Tibial artery (tissue), 4 donors: ENCODE data around the gene SMAD7.

Source experiments
- DNase-seq, 2 donors: peaks; one replicate each; pipeline ENCODE4 v3.0.0-alpha.2; 2019
- H3K27ac ChIP-seq, 2 donors: fragments of 200-600 bp; sonication (generic) in 1 of 2; 1 replicate in 1 of 2; 2 replicates in 1 of 2; pipeline ENCODE4 v1.5.1; 2018 to 2019; ENCODE audit warnings: mild to moderate bottlenecking in 1 of 2
- H3K27me3 ChIP-seq, 2 donors: fragments of 200-600 bp; sonication (generic) in 1 of 2; one replicate each; pipeline versions ENCODE4 v1.5.1 to v1.6.0; 2016 to 2019
- H3K36me3 ChIP-seq, 3 donors: fragments of 200-600 bp; sonication (generic) in 2 of 3; one replicate each; pipeline ENCODE4 v1.5.1; 2016 to 2019; ENCODE audit warnings: mild to moderate bottlenecking in 2 of 3
- H3K4me1 ChIP-seq, 4 donors: fragments of 200-600 bp; sonication (generic) in 2 of 4; 1 replicate in 3 of 4; 2 replicates in 1 of 4; pipeline ENCODE4 v1.5.1; 2016 to 2019
- H3K4me3 ChIP-seq, 2 donors: fragments of 200-600 bp; sonication (generic) in 1 of 2; 1 replicate in 1 of 2; 2 replicates in 1 of 2; pipeline ENCODE4 v1.5.1; 2018 to 2019; ENCODE audit warnings: mild to moderate bottlenecking in 2 of 2
- H3K9me3 ChIP-seq, 3 donors: fragments of 200-600 bp; sonication (generic) in 1 of 3; one replicate each; pipeline ENCODE4 v1.5.1; 2016 to 2019
- CTCF ChIP-seq, 2 experiments: fragments of 200-600 bp in 1 of 2; fragments of 450-650 bp in 1 of 2; IDR thresholded peaks; one replicate each; pipeline ENCODE4 v1.5.1; 2017 to 2019; ENCODE audit warnings: antibody characterized with exemption in 2 of 2, mild to moderate bottlenecking in 1 of 2, moderate library complexity in 1 of 2
- intact Hi-C: fragments of 100-400 bp; cut with DNase I; formaldehyde crosslinking; loops from one replicate; pipeline ENCODE4 v1.15.0; 2023; ENCODE audit warnings: low total_unique reads

Gene SMAD7

GRCh38 chr18:48950536-48951447 lies at the start of gene SMAD7:
Gene SMAD7 (minus strand): TSS chr18:48950965. CDS start chr18:48950424, 541 bp downstream.
- no peaks in the 10 kb centered on the region for H3K27me3 ChIP-seq
- no peak for TF ChIP-seq CTCF (IDR thresholded peaks at IDR 0.05)
- intact Hi-C loops: loop anchor here (5.0 kb wide), 2 partner anchors 168 to 537 kb away; partner anchors contain the start of gene C18orf32
- peak in 1 of 2 donors; percentile 53 for DNase-seq
- peaks cover 0 to 17% (median 9%) of the 10 kb centered on the region in 3 donors for H3K36me3 ChIP-seq
- peak within 1 kb of the TSS; percentile 88 to 99 for H3K27ac ChIP-seq
- peak within 1 kb of the TSS; percentile 58 to 98 for H3K4me3 ChIP-seq
- no peaks in the 10 kb centered on the region for H3K9me3 ChIP-seq
- H3K4me1 ChIP-seq: peaks cover 0 to 44% (median 35%) of the 10 kb centered on the region in 4 donors

- Histone ChIP-seq H3K4me3 (no peak overlapping the region), H3K9me3 (no peaks in the 10 kb centered on the region), H3K4me1 (peaks cover 0 to 43% (median 36%) of the 10 kb centered on the region in 4 donors), H3K27me3 (no peaks in the 10 kb centered on the region), H3K27ac (peak overlapping the region in 1 of 2 donors; percentile 71), H3K36me3 (no peaks in the 10 kb centered on the region)
- no peak for TF ChIP-seq CTCF (IDR thresholded peaks at IDR 0.05)
- DNase-seq: no peak
- intact Hi-C loops: no loop called here
These were observed 48.8 kb upstream of the SMAD7 start for GRCh38 chr18:48999569-48999968.

DNA sequence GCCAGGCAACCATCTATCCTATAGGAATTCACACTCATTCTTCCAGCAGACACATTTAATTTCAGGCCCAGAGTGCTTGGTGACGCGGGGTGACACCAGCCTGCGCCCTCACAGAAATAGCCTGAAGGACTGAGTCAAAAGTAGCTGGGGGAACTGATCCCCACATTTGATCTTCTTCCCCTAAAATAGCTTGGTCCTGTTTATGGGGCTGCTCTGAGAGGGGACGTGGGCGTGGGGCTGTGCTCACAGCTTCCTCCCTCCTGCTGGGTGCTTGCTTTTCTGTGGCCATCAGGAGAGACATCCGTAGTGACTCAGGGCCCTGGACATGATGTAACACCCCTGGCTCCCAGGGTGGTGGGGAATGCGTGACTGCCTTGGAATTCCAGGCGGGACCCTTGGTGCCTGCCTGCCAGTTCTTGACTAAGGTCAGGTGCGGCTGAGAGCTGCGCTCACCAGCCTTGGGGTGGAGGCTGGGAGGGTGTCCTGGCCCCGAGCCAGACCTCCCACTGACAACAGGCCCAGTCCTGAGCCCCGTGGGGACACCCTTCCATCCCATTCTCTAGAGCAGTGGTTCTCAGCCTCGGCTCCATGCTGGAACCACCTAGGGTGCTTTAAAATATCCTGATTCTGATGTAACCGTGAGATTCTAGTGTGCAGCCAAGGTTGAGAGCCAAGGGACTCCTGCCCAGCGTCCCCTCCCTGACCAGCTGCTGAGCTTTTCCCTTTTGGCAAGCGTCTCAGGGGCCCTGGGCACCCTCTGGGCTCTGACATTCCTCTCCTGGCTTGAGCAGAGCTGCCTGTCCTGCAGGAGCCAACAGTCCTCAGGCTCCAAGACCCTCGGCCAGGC lies 47.4 kb upstream of the SMAD7 start:
- peak; percentile 86 to 94 for DNase-seq
- no peak for TF ChIP-seq CTCF (IDR thresholded peaks at IDR 0.05)
- Histone ChIP-seq H3K27me3 (no peaks in the 10 kb centered on the region), H3K36me3 (no peaks in the 10 kb centered on the region), H3K4me1 (peaks cover 0 to 57% (median 46%) of the 10 kb centered on the region in 4 donors), H3K4me3 (peak overlapping the region in 1 of 2 donors; percentile 3), H3K9me3 (no peaks in the 10 kb centered on the region), H3K27ac (peak overlapping the region; percentile 71 to 82)
- intact Hi-C loops: no loop called here

DNA sequence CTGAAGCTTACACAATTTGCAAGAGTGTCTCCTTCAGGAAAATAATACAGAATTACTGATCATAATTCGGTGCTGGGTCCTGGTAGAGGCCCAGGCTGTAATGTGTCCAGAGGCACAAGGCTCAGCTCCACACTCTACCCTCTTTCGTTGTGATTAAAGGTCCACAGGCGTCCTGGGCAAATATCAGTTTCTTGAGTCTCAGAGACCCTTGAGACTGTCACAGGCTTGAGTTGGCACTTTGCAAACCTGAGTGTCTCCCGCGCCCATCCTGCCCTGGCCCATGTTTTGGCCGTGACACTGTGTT lies 46.9 kb upstream of the SMAD7 start:
- Histone ChIP-seq H3K27ac (peak overlapping the region; percentile 71 to 82), H3K27me3 (no peaks in the 10 kb centered on the region), H3K4me1 (peaks cover 0 to 58% (median 48%) of the 10 kb centered on the region in 4 donors), H3K9me3 (no peaks in the 10 kb centered on the region), H3K4me3 (no peak overlapping the region), H3K36me3 (no peaks in the 10 kb centered on the region)
- no peak for TF ChIP-seq CTCF (IDR thresholded peaks at IDR 0.05)
- DNase-seq: no peak
- intact Hi-C loops: no loop called here

DNA sequence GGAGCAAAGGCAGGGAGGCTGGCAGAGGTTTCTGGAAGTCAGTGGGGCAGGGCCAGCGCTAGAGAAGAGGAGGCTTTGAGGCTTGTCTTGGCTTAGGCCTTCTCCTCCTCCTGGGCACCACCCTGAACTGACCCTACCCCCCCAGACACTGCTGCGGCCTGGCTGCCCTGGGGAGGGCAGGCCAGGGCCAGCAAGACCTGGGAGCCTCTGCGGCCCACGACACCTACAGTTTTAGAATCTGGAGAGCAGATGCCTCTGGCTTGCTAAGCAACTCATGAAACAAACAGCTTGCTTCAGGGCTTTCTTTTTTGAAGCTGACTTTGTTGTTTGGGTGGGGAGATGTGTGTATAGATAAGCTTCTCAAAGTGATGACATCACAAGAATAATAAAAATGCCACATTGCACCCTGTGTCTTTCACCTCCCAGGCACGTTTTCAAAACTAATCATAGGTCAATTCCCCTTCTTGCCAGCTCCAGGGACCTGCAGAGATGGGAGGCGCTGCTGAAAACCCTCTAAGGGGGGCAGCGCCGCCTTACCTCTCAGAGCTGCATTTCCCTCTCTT lies 46.2 kb upstream of the SMAD7 start:
- H3K27me3 ChIP-seq: no peaks in the 10 kb centered on the region
- H3K36me3 ChIP-seq: no peaks in the 10 kb centered on the region
- H3K27ac ChIP-seq: peak overlapping the region; percentile 71 to 82
- intact Hi-C loops: no loop called here
- peaks cover 0 to 63% (median 48%) of the 10 kb centered on the region in 4 donors for H3K4me1 ChIP-seq
- H3K4me3 ChIP-seq: no peak overlapping the region
- no peak for DNase-seq
- H3K9me3 ChIP-seq: no peaks in the 10 kb centered on the region
- no peak for TF ChIP-seq CTCF (IDR thresholded peaks at IDR 0.05)
